Keratinocyte (primary cell): ENCODE data around the gene HMGA1. TPM values are rescaled to one million over a fixed set of nuclear protein-coding genes. Genes with fewer than 3 reads are reported as not detected.
"Not testable (repeated sequence)": the region's sequence is repeated elsewhere in the genome, so short reads cannot be mapped to it uniquely, and the experiment has no call there.

Source experiments
- DNase-seq: peaks from one replicate; pipeline ENCODE4 v3.0.0-alpha.2; 2011; ENCODE audit warnings: low read depth, missing footprints, low spot score
- FAIRE-seq: peaks from 2 replicates; lab custom pipeline; 2011; peaks lifted over from hg19 to GRCh38; lab: Jason Lieb, UNC
- H2AFZ ChIP-seq: 2 replicates; pipeline ENCODE4 v1.6.0; 2012; ENCODE audit warnings: low read length, control low read depth, inconsistent platforms; ENCODE audit not compliant: control insufficient read depth
- H3K27ac ChIP-seq: 2 replicates; pipeline ENCODE4 v1.5.1; 2011; ENCODE audit warnings: low read length; ENCODE audit not compliant: control insufficient read depth, insufficient read depth
- H3K27me3 ChIP-seq: 3 replicates; pipeline ENCODE4 v1.6.0; 2011; ENCODE audit warnings: low read length; ENCODE audit not compliant: control insufficient read depth, insufficient read depth; ENCODE audit errors: extremely low read depth
- H3K36me3 ChIP-seq, 2 experiments: 2 replicates in 1 of 2; 3 replicates in 1 of 2; pipeline ENCODE4 v1.5.1; 2011; ENCODE audit warnings: low read length in 2 of 2, mild to moderate bottlenecking in 1 of 2; ENCODE audit not compliant: control insufficient read depth in 2 of 2, insufficient read depth in 2 of 2; ENCODE audit errors: extremely low read depth in 1 of 2
- H3K4me1 ChIP-seq: 3 replicates; pipeline ENCODE4 v1.5.1; 2011; ENCODE audit warnings: low read length; ENCODE audit not compliant: control insufficient read depth, insufficient read depth; ENCODE audit errors: extremely low read depth
- H3K4me2 ChIP-seq: 3 replicates; pipeline ENCODE4 v1.6.0; 2011; ENCODE audit warnings: low read depth, low read length; ENCODE audit not compliant: control insufficient read depth, insufficient read depth; ENCODE audit errors: extremely low read depth
- H3K4me3 ChIP-seq, 3 experiments: fragments of 200-600 bp in 1 of 3; sonication (generic) in 1 of 3; 2 replicates in 2 of 3; 3 replicates in 1 of 3; pipeline ENCODE4 v1.5.1; 2011 to 2016; ENCODE audit warnings: low read length in 3 of 3, mild to moderate bottlenecking in 3 of 3, control low read depth in 2 of 3, inconsistent platforms in 1 of 3, low read depth in 1 of 3, mixed read lengths in 1 of 3, mixed run types in 1 of 3, moderate library complexity in 1 of 3; ENCODE audit not compliant: control insufficient read depth in 2 of 3, insufficient read depth in 2 of 3; ENCODE audit errors: extremely low read depth in 1 of 3
- H3K79me2 ChIP-seq: 2 replicates; pipeline ENCODE4 v1.6.0; 2012; ENCODE audit warnings: low read length; ENCODE audit not compliant: control insufficient read depth, insufficient read depth
- H3K9ac ChIP-seq: 3 replicates; pipeline ENCODE4 v1.6.0; 2011; ENCODE audit warnings: low read length; ENCODE audit not compliant: control insufficient read depth, insufficient read depth; ENCODE audit errors: extremely low read depth
- H3K9me1 ChIP-seq: 3 replicates; pipeline ENCODE4 v1.6.0; 2011; ENCODE audit warnings: low read length; ENCODE audit not compliant: control insufficient read depth, insufficient read depth; ENCODE audit errors: extremely low read depth
- H3K9me3 ChIP-seq: 2 replicates; pipeline ENCODE4 v1.5.1; 2012; ENCODE audit warnings: low read depth, low read length; ENCODE audit not compliant: control insufficient read depth
- H4K20me1 ChIP-seq: 3 replicates; pipeline ENCODE4 v1.6.0; 2011; ENCODE audit warnings: low read length; ENCODE audit not compliant: control insufficient read depth, insufficient read depth; ENCODE audit errors: extremely low read depth
- CTCF ChIP-seq, 3 experiments: IDR thresholded peaks in 1 of 3; conservative IDR thresholded peaks in 1 of 3; optimal IDR thresholded peaks in 1 of 3; 2 replicates in 2 of 3; 3 replicates in 1 of 3; pipeline versions ENCODE3 to v1.5.1; 2011; ENCODE audit warnings: low read length in 3 of 3, mild to moderate bottlenecking in 3 of 3, moderate library complexity in 2 of 3, control low read depth in 1 of 3, inconsistent platforms in 1 of 3; ENCODE audit not compliant: insufficient read depth in 2 of 3; ENCODE audit errors: extremely low read depth in 1 of 3
- EZH2 ChIP-seq: IDR thresholded peaks from one replicate; pipeline ENCODE4 v1.6.1; 2012; ENCODE audit warnings: inconsistent platforms, mild to moderate bottlenecking, low read length, moderate library complexity
- dilution Hi-C: fragments of 300-500 bp; cut with MboI; formaldehyde crosslinking; loops from one replicate; pipeline ENCODE4 v1.7.0; 2020; ENCODE audit warnings: low sequenced_read_pairs; ENCODE audit not compliant: extremely low pct_ligation_motif_present
- polyA plus RNA-seq, 5 experiments: library from polyadenylated mRNA; depleted of rRNA in 3 of 5; stranded (reverse) in 3 of 5; stranded (forward) in 1 of 5; unstranded in 1 of 5; fragments of >200 nt; gene quantifications; 1 replicate in 1 of 5; 2 replicates in 3 of 5; 3 replicates in 1 of 5; pipeline versions ENCODE4 v1.2.1 to v1.2.3, GENCODE V29; 2011 to 2012; ENCODE audit warnings: missing spikeins in 2 of 5, low read depth in 1 of 5, low replicate concordance in 1 of 5

HMGA1 gene
- polyA plus RNA-seq, 1 donor (not counting 4 experiments of a cell fraction or from before 2014, with no cell fraction given): 160 TPM

GRCh38 chr6:34248727-34249468 lies 12.2 kb downstream of the HMGA1 start, which contains the start of gene SMIM29:
Gene SMIM29 (minus strand): TSS chr6:34249006. CDS start chr6:34247791, 1,215 bp downstream.
- TF ChIP-seq EZH2: no peak
- TF ChIP-seq CTCF (optimal IDR thresholded peaks at IDR 0.05 in 1 of 3, IDR thresholded peaks at IDR 0.05 in 1 of 3, conservative IDR thresholded peaks at IDR 0.05 in 1 of 3; ENCODE audit: extremely low read depth in 1 of 3, insufficient read depth in 2 of 3, low read length in 3 of 3): peak in 1 of 3 experiments; percentile 85
- Histone ChIP-seq H2AFZ (peak within 1 kb of the TSS; percentile 88), H3K9ac (peak within 1 kb of the TSS; percentile 85), H3K36me3 (peaks cover 0 to 2% of the 10 kb centered on the region in 2 experiments), H3K4me3 (peak within 1 kb of the TSS; percentile 72 to 95 (median 84)), H4K20me1 (peaks cover 14% of the 10 kb centered on the region), H3K4me1 (peaks cover 42% of the 10 kb centered on the region), H3K9me1 (no peaks in the 10 kb centered on the region), H3K79me2 (peaks cover 3% of the 10 kb centered on the region), H3K27ac (peak within 1 kb of the TSS; percentile 81), H3K27me3 (no peaks in the 10 kb centered on the region), H3K9me3 (no peaks in the 10 kb centered on the region), H3K4me2 (peak within 1 kb of the TSS; percentile 98)
- DNase-seq: no peak
- FAIRE-seq: no peak
- dilution Hi-C loops: no loop called here

- Histone ChIP-seq H3K4me3 (peak overlapping the region; percentile 63 to 84 (median 72)), H4K20me1 (peaks cover 9% of the 10 kb centered on the region), H3K79me2 (peaks cover 3% of the 10 kb centered on the region), H3K9me3 (no peaks in the 10 kb centered on the region), H3K9me1 (no peaks in the 10 kb centered on the region), H3K36me3 (peaks cover 0 to 2% of the 10 kb centered on the region in 2 experiments), H3K27ac (peak overlapping the region; percentile 65), H3K4me2 (peak overlapping the region; percentile 56), H3K4me1 (peaks cover 37% of the 10 kb centered on the region), H3K9ac (peak overlapping the region; percentile 80), H3K27me3 (no peaks in the 10 kb centered on the region), H2AFZ (peak overlapping the region; percentile 88)
- no peak for DNase-seq
- dilution Hi-C loops: no loop called here
- no peak for TF ChIP-seq EZH2
- no peak for TF ChIP-seq CTCF (optimal IDR thresholded peaks at IDR 0.05 in 1 of 3, IDR thresholded peaks at IDR 0.05 in 1 of 3, conservative IDR thresholded peaks at IDR 0.05 in 1 of 3; ENCODE audit: extremely low read depth in 1 of 3, insufficient read depth in 2 of 3, low read length in 3 of 3)
- no peak for FAIRE-seq
Observed at GRCh38 chr6:34249469-34250261, 13.0 kb downstream of the HMGA1 start.

- H4K20me1 ChIP-seq, H3K9ac ChIP-seq, H3K4me3 ChIP-seq, H3K9me3 ChIP-seq, FAIRE-seq, H3K9me1 ChIP-seq, H3K27ac ChIP-seq, H3K4me2 ChIP-seq, H3K27me3 ChIP-seq, H3K36me3 ChIP-seq, DNase-seq, H3K79me2 ChIP-seq, dilution Hi-C loops, H2AFZ ChIP-seq: not testable (repeated sequence)
- H3K4me1 ChIP-seq: peaks cover 15% of the 10 kb centered on the region
Observed at GRCh38 chr6:34252395-34252794, 15.7 kb downstream of the HMGA1 start.
